Measurements from ENCODE around the gene TM9SF1.

DNA sequence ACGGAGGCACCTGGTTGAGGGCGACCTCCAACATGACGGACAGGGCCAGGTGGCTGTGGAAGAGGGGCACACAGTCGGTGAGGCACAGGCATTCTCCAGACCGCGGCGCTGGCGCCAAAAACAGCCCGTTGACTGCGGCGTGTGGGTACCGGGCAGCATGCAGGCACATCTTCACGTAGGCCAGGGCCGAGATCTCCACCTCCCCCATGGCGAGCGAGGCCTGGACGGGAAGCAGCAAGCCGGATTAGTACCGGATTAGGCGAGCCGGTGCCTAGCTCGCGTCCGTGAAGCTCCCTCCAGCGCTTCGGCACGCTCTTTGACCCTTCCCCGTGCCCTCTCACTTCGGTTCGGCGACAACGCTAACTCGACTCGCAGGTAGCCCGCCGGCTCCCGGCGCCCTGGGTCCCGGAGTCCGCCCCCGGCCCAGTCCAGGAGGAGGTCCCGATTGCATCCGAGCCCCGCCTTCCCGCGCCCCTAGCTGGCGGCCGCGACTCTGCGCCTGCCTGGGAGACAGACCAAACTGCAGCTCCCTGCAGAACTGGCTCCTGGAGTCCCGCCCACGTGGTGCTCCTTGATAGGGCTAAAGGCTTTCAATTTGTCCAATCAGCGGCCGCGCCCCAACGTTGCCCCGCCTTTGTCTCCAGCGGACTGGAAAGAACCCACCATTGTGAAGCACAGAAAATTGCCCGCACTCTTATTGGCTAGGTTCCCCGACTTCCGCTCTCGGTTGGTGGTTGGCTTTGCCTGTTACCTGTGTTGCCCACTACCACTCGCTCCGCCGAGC lies 54.0 kb downstream of the TM9SF1 start, which contains the start of gene EMC9:
- TF ChIP-seq, protein P1, sequence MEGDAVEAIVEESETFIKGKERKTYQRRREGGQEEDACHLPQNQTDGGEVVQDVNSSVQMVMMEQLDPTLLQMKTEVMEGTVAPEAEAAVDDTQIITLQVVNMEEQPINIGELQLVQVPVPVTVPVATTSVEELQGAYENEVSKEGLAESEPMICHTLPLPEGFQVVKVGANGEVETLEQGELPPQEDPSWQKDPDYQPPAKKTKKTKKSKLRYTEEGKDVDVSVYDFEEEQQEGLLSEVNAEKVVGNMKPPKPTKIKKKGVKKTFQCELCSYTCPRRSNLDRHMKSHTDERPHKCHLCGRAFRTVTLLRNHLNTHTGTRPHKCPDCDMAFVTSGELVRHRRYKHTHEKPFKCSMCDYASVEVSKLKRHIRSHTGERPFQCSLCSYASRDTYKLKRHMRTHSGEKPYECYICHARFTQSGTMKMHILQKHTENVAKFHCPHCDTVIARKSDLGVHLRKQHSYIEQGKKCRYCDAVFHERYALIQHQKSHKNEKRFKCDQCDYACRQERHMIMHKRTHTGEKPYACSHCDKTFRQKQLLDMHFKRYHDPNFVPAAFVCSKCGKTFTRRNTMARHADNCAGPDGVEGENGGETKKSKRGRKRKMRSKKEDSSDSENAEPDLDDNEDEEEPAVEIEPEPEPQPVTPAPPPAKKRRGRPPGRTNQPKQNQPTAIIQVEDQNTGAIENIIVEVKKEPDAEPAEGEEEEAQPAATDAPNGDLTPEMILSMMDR (IDR thresholded peaks at IDR 0.05), result peak; percentile 14 to 74 (median 46)
- TF ChIP-seq POLR2A (IDR thresholded peaks at IDR 0.05), result peak in 1 of 2 donors; percentile 90

Data from thyroid gland (tissue), 4 donors.